GM21529 (cell line): ENCODE results near the gene ZCWPW1.

Source experiments
- ATAC-seq: cut with Tn5 transposase; IDR thresholded peaks from one replicate; pipeline ENCODE4 v1.9.1; 2021; ENCODE audit not compliant: unreplicated experiment

ZCWPW1 gene, protein sequence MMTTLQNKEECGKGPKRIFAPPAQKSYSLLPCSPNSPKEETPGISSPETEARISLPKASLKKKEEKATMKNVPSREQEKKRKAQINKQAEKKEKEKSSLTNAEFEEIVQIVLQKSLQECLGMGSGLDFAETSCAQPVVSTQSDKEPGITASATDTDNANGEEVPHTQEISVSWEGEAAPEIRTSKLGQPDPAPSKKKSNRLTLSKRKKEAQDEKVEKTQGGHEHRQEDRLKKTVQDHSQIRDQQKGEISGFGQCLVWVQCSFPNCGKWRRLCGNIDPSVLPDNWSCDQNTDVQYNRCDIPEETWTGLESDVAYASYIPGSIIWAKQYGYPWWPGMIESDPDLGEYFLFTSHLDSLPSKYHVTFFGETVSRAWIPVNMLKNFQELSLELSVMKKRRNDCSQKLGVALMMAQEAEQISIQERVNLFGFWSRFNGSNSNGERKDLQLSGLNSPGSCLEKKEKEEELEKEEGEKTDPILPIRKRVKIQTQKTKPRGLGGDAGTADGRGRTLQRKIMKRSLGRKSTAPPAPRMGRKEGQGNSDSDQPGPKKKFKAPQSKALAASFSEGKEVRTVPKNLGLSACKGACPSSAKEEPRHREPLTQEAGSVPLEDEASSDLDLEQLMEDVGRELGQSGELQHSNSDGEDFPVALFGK

DNA sequence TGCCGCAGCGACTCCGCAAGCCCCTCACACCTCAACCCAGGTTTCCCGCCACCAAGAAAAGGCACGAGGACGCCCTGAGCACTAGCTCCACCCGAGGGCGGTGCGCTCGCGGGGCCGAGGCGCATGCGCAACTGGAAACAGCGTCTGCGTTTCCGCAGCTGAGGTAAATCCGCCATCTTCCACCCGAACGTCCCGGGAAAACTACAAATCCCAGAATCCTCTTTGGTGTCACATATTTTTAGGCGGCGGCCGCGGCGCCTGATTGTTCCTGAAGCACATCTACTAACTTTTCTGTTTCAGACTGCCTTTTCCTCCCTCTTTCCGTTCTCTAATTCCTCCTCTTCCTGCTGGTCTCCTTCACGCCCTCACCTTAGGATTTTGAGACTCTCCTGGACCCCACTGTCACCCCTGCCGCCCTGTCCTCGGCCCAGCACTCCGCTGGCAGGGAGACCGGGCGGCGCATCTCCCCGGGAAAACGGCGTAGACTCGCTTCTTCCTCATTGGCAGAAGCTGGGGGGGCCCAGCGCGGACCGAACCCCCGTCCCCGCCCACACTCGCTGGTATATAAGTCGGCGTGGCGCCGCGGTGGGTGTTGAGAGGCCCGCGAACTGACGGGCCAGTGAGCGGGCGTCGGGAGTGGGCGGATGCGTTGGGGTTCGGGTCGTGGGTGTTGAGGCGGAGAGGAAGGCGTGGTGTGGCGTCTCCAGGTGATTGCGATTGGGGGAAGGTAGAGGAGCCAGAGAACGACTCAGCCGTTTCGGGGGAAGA is at the start of gene ZCWPW1:
ZCWPW1 (minus strand) TSS at position 505 of the 768 bp plus-strand sequence. CDS start 8,054 bp downstream, outside the sequence.
- ATAC-seq: peak; percentile 39

DNA sequence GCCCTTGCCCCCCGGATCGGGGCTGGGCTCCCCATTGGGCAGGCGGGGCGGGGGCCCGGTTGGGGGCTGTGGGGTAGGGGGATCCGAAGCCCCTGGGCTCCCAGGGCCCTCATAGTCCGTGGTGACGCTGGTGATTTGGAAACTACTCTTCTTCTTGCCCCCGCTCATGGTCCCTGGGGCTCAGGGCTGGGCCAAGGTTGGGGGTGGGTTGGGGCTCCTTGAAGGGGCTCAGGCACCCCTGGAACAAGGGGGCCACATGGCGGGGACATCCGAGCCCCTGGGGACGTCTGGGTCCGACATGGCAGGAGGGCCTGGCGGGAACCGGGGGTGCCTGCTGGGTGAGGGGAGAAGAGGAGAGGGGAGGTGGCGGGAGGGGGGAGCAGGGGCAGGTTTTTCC is 49.4 kb upstream of the ZCWPW1 start:
- ATAC-seq: no peak

DNA sequence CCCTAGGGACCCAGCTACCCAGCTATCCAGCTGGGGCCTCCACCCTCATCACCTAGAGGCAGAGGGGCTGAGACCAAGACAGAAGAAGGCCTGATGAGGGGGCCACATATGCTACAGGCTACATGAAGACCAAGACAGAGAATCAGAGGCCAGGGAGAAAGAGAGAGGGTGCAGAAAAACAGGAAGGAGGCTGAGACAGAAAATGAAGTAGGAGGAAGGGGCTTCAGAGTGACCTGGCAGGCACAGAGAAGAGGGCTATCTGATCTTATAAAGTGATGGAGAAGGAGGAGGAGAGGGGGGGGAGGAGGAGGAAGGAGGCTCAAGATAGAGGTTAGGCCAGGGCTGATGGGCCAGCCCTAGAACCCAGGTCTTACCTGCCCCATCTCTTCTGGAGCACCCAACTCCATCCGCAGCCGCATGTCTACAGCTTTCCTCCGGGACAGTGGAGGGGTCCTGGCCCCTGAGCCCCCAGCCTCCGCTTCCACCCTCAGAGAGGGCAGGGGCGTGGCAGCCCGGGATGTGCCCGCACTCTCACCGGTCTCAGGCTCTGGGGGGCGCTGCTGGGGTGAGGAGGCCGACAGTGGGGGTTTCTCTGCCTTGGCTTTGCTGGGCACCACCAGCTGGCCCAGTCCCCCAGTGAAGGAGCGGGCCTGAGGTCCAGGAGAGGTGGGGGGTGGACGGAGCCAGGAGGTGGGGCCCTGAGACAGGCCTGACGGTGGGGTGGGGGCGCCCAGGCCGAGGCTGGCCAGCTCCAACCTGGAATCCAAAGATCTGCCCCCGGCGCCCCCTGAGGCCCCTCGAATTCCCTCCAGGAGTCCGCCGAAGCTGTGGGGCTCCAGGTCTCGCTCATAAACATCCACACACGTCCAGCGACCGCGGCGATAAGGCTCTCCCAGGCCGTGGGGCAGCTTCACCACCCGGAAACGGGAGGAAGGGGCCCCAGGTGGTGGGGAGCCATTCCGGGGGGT is 48.7 kb upstream of the ZCWPW1 start:
- no peak for ATAC-seq

DNA sequence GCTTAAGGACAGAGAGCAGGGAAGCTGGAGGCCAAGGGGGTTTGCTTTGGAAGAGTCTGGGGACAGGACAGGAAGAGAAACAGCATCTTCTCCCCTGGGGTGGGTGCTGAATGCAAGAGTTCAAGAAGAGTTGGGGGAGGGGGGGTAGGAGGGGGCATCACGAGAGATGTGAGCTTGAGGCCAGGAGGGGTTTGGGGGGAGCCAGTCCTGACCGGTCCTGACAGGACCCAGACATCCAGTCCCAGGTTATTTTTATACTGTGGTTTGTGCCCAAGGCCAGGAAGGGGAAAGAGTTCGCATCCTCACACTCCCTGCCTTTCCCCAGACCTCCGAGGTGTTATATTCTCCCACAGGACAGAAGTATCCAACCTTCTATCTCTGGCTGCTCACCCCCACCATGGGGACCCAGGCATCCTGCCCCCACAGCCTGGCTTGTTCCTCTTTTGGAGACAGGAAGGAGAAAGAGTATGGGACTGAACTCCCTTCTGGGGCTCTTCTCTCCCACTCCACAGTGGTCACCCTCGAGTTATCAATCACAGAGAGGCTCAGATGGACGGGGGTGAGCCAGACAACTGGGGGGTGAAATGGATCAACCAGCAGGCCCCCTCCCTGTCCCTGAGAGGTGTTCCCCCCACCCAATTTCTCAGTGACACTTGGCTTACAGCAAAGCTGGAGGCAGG is 47.7 kb upstream of the ZCWPW1 start:
- no peak for ATAC-seq

DNA sequence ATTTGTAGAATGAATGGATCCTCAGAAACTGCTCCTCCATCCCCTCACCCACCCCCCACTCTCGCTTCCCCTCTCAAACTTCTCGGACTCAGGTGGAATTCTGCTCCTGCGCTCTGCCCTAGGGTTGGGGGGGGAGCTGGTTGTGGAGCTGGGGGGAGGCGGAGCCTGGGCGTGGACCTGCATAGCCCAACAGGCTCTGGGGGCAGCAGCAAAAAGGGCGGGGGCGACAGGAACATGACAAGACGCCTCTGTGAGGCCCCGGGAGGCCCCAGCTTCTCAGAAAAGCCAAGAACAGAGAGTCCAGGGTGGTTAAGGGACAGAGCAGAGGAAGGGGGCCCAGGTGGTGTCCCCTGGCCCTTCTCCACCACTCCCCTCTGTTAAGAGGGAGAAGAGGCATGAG is 47.0 kb upstream of the ZCWPW1 start:
- no peak for ATAC-seq

DNA sequence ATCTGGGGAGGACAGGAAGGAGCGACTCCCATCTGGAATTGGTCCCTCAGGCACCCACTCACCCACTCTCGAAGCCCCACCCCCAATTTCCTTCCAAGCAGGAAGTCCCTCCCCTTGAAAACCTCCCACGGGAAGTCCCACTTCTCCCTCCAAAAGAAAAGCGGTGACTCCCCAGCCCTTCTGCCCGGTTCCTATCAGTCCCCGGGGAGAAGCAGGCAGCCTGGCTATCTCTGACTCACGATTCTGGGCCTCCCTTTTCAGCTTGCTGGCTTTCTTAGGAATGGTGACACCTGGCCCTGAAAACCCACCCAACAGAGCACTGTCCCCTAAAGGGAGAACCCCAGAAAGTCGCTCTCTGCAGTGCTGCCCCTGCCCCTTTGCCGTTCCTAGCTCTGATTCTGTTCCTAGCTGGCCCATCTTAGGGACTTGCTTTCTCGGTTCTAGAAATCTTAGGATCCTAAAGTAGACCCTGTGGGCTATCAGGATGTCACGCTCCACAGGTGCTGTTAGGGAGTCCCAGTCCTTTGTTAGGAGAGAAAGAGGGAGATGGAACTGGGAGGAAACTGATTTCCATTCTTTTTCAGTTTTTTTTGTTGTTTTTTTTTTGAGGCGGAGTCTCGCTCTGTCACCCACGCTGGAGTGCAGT is 44.5 kb upstream of the ZCWPW1 start:
- ATAC-seq: no peak

DNA sequence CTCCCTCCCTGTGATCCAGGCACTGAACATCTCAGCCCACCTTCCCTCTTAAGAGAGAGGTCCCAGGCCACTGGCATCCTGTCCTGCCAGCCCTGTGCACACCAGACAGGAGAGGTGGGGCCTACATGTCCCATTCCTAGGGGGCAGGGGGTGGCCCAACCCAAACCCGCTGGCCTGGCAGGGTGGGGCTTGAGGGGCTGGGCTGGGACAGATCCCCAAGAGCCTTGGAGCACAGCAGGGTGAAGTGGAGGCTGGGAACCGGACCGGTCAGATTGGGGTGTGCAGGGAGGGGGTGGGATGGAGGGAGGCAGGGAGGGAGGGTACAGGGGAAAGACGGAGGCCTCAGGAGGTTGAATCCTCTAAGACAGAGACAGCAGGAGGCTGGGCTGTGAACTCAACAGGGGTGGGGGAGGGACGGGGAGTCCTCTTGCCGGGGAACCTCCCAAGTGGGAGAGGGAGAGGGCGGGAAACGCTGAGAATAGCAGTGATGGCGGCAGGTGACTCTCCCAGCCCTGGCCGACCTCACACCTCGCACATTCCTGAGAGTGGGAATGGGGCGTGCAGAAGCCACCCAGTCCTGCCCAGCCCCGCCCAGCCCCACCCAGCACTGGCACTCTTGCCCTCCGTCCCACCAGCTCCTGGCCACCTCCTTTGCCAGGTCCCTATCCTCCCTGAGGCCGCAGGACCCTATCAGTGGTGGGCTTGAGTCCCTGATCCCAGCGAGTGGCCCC is 43.8 kb upstream of the ZCWPW1 start:
- ATAC-seq: no peak

DNA sequence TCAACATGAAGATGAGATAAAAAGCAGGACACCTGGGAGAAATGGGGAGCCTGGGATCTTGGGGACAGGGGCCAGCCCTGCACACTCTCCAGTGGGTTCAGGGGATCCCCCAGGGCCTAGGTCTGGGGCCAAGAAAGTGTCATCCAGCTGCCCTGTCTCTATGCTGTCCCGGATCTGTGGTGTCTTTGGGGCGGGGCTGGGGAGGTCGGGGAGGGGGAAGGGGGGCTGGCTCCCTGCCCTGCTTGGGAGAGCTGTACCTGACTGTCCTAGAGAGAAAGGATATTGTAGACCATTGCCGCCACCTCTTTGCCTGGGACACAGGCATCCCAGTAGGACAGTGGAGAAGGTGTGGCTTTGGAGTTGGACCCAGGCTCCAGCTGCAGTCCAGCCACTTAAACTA is 42.5 kb upstream of the ZCWPW1 start:
- ATAC-seq: no peak

DNA sequence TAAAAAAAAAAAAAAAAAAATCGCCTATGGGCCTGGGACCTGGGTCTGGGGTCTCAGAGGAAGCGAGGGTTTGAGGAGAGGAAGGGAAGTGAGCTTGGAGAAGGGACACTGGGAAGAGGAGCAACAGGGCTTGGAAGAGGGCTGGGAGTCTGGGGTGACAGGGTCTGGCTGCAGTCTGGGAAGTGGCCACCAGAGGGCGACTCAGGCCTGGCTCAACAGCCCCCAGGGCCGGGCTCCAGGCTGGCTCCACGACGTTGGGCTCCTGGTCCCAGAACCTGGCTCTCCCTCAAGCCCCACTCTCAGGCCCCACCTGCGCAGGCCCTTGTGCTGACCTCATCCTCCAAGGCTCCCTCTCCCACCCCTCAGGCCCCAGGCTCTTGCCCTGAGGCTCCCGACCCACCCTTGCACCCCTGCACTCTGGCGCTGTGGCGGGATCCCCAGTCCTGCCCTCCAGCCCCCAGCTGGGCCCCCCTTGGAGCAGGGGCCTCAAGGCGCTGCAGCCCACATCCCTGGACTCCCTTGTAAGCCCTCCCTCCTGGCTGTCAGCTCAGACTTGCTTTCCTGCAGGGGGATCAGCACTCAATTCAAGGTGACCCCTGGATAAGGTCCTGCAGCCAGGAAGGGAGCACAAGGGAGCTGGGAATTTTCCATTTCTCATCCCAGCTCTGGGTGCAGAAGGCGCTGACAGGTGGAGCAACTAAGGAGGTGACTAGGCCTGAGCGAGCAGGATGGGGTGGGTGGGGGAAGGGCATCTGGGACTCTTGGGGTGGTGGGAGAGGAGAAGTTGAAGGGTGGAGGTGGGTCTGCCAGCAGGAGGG is 40.9 kb upstream of the ZCWPW1 start:
- ATAC-seq: peak; percentile 60

DNA sequence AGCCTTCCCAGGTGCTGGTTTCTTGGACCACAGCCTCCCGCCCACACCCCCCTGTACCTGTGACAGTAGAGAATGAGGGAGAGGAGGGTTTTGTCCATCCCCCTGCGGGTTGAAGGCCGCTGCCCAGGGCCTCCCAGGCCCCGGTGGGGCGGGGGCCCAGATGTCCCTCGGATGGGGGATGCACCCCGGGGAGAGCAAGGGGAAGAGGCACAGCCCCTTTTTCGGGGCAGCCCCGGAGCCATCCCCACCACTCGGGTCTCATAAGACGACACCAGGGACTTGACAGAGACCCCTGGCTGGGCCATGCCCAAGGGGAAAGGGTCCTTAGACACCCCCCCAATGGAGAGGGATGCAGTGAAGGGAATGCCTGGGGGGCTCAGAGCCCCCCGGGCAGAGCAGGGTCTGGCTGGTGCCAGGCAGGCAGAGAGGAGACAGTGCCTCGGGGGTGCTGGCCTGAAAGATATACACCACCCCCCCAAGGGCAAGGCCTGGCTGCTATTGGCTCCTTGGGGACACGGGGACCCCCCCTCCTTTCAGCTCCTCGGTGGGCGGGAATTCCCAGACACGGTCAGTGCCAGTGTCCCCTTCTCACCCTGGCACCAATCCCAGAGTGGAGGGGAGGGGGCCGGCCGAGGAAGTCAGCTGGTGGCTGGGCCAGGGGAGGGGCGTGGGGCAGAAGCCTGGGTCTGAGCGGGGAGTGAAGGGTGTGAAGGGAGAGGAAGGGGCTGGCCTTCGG is 39.3 kb upstream of the ZCWPW1 start:
- ATAC-seq: no peak

DNA sequence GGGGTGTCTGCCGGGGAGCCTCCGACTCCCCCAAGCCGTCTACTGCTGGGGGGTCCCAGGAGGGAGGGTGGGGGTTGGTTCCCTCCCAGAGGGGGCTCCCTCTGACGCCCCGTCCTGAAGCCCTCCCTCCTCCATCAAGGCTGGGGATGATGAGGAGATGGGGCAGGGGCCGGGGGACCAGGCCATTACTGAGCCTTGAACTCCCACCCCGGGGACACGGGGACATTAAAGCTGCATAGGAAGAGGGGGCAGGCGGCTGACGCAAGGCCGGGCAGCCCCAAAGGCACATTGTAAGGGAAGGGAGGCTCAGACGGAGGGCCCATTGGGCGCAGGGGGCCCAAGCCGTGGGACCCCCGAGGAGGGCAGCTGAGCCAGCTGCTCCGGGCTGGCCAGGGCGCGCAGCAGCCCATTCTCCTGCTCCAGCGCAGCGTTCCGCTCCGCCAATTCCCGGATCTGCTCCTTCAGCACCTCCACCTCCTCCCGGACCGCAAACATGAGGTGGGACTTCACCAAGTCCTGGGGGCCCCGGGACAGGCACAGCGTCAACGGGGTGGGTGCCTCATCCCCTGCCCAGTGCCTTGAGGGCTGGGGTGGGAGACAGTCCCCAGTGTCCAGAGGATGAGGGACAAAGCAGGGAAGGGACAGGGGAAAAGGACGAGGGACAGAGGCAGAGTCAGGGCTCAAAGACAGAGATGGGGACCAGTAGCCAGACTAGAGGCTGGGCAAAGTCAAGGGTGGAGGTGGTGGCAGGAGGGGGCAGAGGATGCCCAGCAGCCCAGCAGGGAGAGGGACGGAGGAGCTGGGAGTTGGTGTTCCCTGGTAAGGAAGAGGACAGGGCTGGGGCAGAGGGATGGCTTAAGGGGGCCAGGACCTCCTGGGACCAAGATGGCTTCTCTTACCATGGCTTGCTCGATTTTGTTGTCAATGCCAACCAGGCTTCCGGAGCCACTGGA is 38.4 kb upstream of the ZCWPW1 start:
- ATAC-seq: no peak

DNA sequence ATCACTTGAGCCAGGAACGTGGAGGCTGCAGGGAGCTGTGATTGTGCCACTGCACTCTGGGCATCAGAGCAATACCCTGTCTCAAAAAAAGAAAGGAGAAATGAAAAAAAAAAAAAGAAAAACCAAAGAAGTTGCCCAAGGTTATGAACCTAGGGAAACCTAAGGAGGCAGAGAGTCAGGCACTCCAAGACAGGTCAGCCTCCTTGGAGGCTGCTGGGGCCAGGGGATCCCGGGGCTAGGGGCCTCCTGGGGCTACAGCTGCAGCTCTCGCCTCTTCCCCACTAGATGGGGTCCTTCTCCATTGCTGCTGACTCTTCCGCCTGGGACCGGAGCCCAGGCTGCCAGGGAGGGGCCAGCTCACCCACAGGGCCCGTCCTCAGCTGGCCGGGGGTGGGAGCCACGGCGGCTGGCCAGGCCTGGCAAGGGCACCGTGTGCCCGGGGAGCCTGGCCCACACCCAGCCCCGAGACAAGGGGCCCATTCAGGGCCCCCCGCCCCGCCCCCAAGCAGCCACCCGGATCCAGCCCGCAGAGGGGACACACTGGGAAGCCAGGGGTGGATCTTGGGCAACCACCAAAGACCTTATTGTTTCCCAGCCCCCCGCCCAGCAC is 37.3 kb upstream of the ZCWPW1 start:
- ATAC-seq: no peak

DNA sequence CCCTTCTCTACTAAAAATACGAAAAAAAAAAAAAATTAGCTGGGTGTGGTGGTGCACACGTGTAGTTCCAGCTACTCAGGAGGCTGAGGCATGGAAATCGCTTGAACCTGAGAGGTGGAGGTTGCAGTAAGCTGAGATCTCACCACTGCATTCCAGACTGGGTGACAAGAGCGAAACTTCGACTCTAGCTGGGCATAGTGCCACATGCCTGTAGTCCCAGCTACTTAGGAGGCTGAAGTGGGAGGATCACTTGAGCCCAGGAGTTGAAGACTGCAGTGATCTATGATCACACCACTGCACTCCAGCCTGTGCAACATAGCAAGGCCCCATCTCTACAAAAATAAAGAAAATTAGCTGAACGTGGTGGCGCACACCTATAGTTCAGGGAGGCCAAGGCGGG is 36.8 kb upstream of the ZCWPW1 start:
- ATAC-seq: no peak

DNA sequence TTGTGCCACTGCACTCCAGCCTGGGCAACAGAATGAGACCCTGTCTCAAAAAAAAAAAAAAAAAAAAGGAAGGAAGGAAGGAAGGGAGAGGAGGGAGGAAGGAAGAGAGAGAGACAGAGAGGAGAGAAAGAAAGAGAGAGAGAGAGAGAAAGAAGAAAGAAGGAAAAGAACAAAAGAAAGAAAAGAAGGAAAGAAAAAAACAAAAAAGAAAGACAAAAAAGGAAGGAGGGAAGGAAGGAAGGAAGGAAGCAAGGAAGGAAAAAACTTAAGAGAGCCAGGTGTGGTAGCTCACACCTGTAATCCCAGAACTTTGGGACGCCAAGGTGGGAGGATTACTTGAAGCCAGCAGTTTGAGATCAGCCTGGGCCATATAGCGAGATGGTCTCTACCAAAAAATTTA is 36.3 kb upstream of the ZCWPW1 start:
- ATAC-seq: no peak

DNA sequence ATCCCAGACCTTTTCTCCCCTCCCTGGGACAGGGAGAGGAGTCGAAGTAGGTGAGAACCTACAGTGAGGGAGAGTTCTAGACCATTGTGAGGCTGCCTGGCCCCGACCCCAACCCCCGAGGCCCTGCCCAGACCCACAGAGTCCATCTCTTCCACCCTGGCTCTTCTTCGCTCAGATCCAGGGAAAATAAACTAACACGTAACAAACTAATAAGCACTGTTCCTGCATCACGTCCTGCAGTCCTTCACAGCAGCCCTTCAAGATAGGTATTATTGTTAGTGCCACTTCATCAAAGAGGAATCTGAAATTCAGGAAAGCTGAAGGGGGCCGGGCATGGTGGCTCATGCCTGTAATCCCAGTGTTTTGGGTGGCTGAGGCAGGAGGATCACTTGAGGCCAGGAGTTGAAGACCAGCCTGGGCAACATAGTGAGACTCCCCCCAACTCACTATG is 35.7 kb upstream of the ZCWPW1 start, which contains the start of gene SPACDR:
SPACDR (minus strand) TSS at position 51 of the 451 bp plus-strand sequence. CDS start 235 bp downstream, outside the sequence.
- no peak for ATAC-seq

DNA sequence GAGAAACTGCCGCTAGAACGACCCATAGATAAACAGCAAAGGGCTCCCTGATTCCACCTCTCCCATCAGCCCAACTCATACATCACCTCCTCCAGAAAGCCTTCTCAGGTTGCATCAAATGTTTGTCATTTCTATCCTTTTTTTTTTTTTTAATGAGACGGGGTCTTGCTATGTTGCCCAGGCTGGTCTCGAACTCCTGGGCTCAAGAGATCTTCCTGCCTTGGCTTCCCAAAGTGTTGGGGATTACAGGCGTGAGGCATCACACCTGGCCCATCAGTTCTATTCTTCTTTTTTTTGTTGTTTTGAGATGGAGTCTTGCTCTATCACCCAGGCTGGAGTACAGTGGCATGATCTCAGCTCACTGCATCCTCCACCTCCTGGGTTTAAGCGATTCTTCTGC is 28.5 kb upstream of the ZCWPW1 start:
- ATAC-seq: no peak
